ENCODE measurements around the gene C6orf89.

Gene C6orf89

GRCh38 chr6:36926708-36927513 is 41.2 kb downstream of the C6orf89 start:
- Histone ChIP-seq H3K27ac (peak overlapping the region in 7 of 11 experiments; percentile 47 to 66 (median 60); a peak in 13 of 22 replicates), H3K4me2 (peak overlapping the region in 10 of 11 experiments; percentile 13 to 88 (median 72); a peak in 19 of 22 replicates), H3K4me3 (no peak overlapping the region), H3K36me3 (peaks cover 8 to 37% (median 18%) of the 10 kb centered on the region in 11 experiments; a peak in 20 of 22 replicates), H3K4me1 (peaks cover 13 to 72% (median 61%) of the 10 kb centered on the region in 10 experiments), H3K27me3 (no peaks in the 10 kb centered on the region), H4K20me1 (0 out of 22 replicates have a peak, but pooled peaks cover 0 to 7% (median 0%) of the 10 kb centered on the region in 11 experiments), H3K9me3 (replicated peaks in 1 of 11) (no peaks in the 10 kb centered on the region), H3K9ac (peak overlapping the region in 5 of 11 experiments; percentile 12 to 34 (median 27); a peak in 5 of 22 replicates)
- no peak for TF ChIP-seq Cebpa-rat (IDR thresholded peaks at IDR 0.05)

- TF ChIP-seq Cebpa-rat (IDR thresholded peaks at IDR 0.05): no peak
- Histone ChIP-seq H3K9ac (0 out of 22 replicates have a peak overlapping the region, but pooled peaks of 2 of the 11 experiments have one; percentile 12 to 32), H3K27me3 (no peaks in the 10 kb centered on the region), H3K36me3 (peaks cover 7 to 28% (median 13%) of the 10 kb centered on the region in 11 experiments; a peak in 19 of 22 replicates), H3K27ac (peak overlapping the region in 3 of 11 experiments; percentile 10 to 62 (median 47); a peak in 1 of 22 replicates), H3K4me2 (peak overlapping the region in 9 of 11 experiments; percentile 65 to 88 (median 73); a peak in 15 of 22 replicates), H3K9me3 (replicated peaks in 1 of 11) (no peaks in the 10 kb centered on the region), H3K4me1 (peaks cover 13 to 62% (median 56%) of the 10 kb centered on the region in 10 experiments), H4K20me1 (0 out of 22 replicates have a peak, but pooled peaks cover 0 to 7% (median 0%) of the 10 kb centered on the region in 11 experiments), H3K4me3 (no peak overlapping the region)
Observed at GRCh38 chr6:36927691-36928546, 42.2 kb downstream of the C6orf89 start.

- Histone ChIP-seq H3K36me3 (peaks cover under 1 to 22% (median 7%) of the 10 kb centered on the region in 11 experiments; a peak in 18 of 22 replicates), H3K27me3 (no peaks in the 10 kb centered on the region), H3K4me3 (no peak overlapping the region), H3K4me2 (peak overlapping the region in 4 of 11 experiments; percentile 8 to 88 (median 72); a peak in 4 of 22 replicates), H3K4me1 (peaks cover 9 to 59% (median 51%) of the 10 kb centered on the region in 10 experiments), H3K9me3 (replicated peaks in 1 of 11) (no peaks in the 10 kb centered on the region), H3K27ac (no peak overlapping the region), H3K9ac (no peak overlapping the region), H4K20me1 (0 out of 22 replicates have a peak, but pooled peaks cover 0 to 7% (median 0%) of the 10 kb centered on the region in 11 experiments)
- TF ChIP-seq Cebpa-rat (IDR thresholded peaks at IDR 0.05): no peak
Observed at GRCh38 chr6:36928547-36928918, 42.8 kb downstream of the C6orf89 start.

GRCh38 chr6:36929152-36929551 is 43.4 kb downstream of the C6orf89 start:
- Histone ChIP-seq H3K4me2 (peak overlapping the region in 1 of 11 experiments; percentile 78; a peak in 1 of 22 replicates), H3K27ac (no peak overlapping the region), H3K9ac (no peak overlapping the region), H3K9me3 (replicated peaks in 1 of 11) (no peaks in the 10 kb centered on the region), H3K27me3 (no peaks in the 10 kb centered on the region), H3K4me3 (no peak overlapping the region), H3K4me1 (peaks cover 9 to 59% (median 46%) of the 10 kb centered on the region in 10 experiments), H4K20me1 (0 out of 22 replicates have a peak, but pooled peaks cover 0 to 7% (median 0%) of the 10 kb centered on the region in 11 experiments), H3K36me3 (peaks cover 0 to 16% (median 6%) of the 10 kb centered on the region in 11 experiments; a peak in 9 of 22 replicates)
- no peak for TF ChIP-seq Cebpa-rat (IDR thresholded peaks at IDR 0.05)

- H3K4me3 ChIP-seq: no peak overlapping the region
- peaks cover 9 to 59% (median 41%) of the 10 kb centered on the region in 10 experiments for H3K4me1 ChIP-seq
- no peak for TF ChIP-seq Cebpa-rat (IDR thresholded peaks at IDR 0.05)
- no peaks in the 10 kb centered on the region for H3K27me3 ChIP-seq
- H3K27ac ChIP-seq: no peak overlapping the region
- 0 out of 22 replicates have a peak, but pooled peaks cover 0 to 7% (median 0%) of the 10 kb centered on the region in 11 experiments for H4K20me1 ChIP-seq
- H3K9ac ChIP-seq: no peak overlapping the region
- no peaks in the 10 kb centered on the region for H3K9me3 ChIP-seq (replicated peaks in 1 of 11)
- no peak overlapping the region for H3K4me2 ChIP-seq
- H3K36me3 ChIP-seq: peaks cover 0 to 11% (median 5%) of the 10 kb centered on the region in 11 experiments; a peak in 8 of 22 replicates
Observed at GRCh38 chr6:36929607-36930006, 43.9 kb downstream of the C6orf89 start.

- H4K20me1 ChIP-seq: 0 out of 22 replicates have a peak, but pooled peaks cover 0 to 7% (median 0%) of the 10 kb centered on the region in 11 experiments
- no peaks in the 10 kb centered on the region for H3K27me3 ChIP-seq
- peaks cover 8 to 54% (median 33%) of the 10 kb centered on the region in 10 experiments for H3K4me1 ChIP-seq
- no peak overlapping the region for H3K4me3 ChIP-seq
- no peak overlapping the region for H3K4me2 ChIP-seq
- no peak overlapping the region for H3K9ac ChIP-seq
- H3K36me3 ChIP-seq: peaks cover 0 to 2% (median 0%) of the 10 kb centered on the region in 11 experiments; a peak in 3 of 22 replicates
- TF ChIP-seq Cebpa-rat (IDR thresholded peaks at IDR 0.05): no peak
- no peak overlapping the region for H3K27ac ChIP-seq
- no peaks in the 10 kb centered on the region for H3K9me3 ChIP-seq (replicated peaks in 1 of 11)
Observed at GRCh38 chr6:36930483-36930882, 44.7 kb downstream of the C6orf89 start.

- Histone ChIP-seq H3K27ac (no peak overlapping the region), H4K20me1 (0 out of 22 replicates have a peak, but pooled peaks cover 0 to 1% (median 0%) of the 10 kb centered on the region in 11 experiments), H3K4me1 (peaks cover 0 to 28% (median 7%) of the 10 kb centered on the region in 10 experiments; a peak in 9 of 20 replicates), H3K9ac (no peak overlapping the region), H3K36me3 (no peaks in the 10 kb centered on the region), H3K9me3 (replicated peaks in 1 of 11) (no peaks in the 10 kb centered on the region), H3K4me3 (no peak overlapping the region), H3K4me2 (peak overlapping the region in 3 of 11 experiments; percentile 20 to 34 (median 27); a peak in 2 of 22 replicates), H3K27me3 (no peaks in the 10 kb centered on the region)
- no peak for TF ChIP-seq Cebpa-rat (IDR thresholded peaks at IDR 0.05)
Observed at GRCh38 chr6:36933102-36933501, 47.4 kb downstream of the C6orf89 start.

- Histone ChIP-seq H3K27me3 (no peaks in the 10 kb centered on the region), H3K4me1 (peaks cover 0 to 24% (median 2%) of the 10 kb centered on the region in 10 experiments; a peak in 7 of 20 replicates), H3K36me3 (no peaks in the 10 kb centered on the region), H3K4me2 (peak overlapping the region in 5 of 11 experiments; percentile 20 to 47 (median 34); a peak in 5 of 22 replicates), H3K9ac (no peak overlapping the region), H4K20me1 (no peaks in the 10 kb centered on the region), H3K4me3 (no peak overlapping the region), H3K27ac (no peak overlapping the region), H3K9me3 (replicated peaks in 1 of 11) (no peaks in the 10 kb centered on the region)
- 0 out of 22 replicates have a peak, but pooled peaks of 1 of the 11 experiments have one; percentile 18 for TF ChIP-seq Cebpa-rat (IDR thresholded peaks at IDR 0.05)
Observed at GRCh38 chr6:36933519-36933918, 47.8 kb downstream of the C6orf89 start.

Measured in BLaER1 treated with 17β-estradiol and CSF1 and Interleukin-3, amounts not matched to agents 10 nM and 100 nM (cell line).